GM12878 (cell line): ENCODE results near the gene FNDC3B.

Experiments
- JUNB ChIP-seq: IDR thresholded peaks from 2 replicates; pipeline ENCODE4 v1.6.1; 2016; ENCODE audit warnings: antibody characterized with exemption, mild to moderate bottlenecking
- RFX5 ChIP-seq: IDR thresholded peaks from 2 replicates; pipeline ENCODE4 v1.6.1; 2011; ENCODE audit warnings: low read depth, low read length, improper control_type of control experiment

- TF ChIP-seq JUNB (no peak), RFX5 (no peak)
Measured at GRCh38 chr3:172033396-172033795, 6.0 kb upstream of the FNDC3B start.
